Osteocyte (in vitro differentiated cells): ENCODE results near the gene CRTC1. TPM values are rescaled to one million over a fixed set of nuclear protein-coding genes. Genes with fewer than 3 reads are reported as not detected.

Source experiments
- DNase-seq: peaks from one replicate; pipeline ENCODE4 v3.0.0; 2021; ENCODE audit warnings: mixed read lengths; ENCODE audit not compliant: unreplicated experiment; ENCODE audit errors: extremely low spot score
- H3K27ac Mint-ChIP-seq: one replicate; pipeline ENCODE4 v1.8.0; 2021; ENCODE audit warnings: mild to moderate bottlenecking, mixed read lengths; ENCODE audit not compliant: unreplicated experiment
- H3K27me3 Mint-ChIP-seq: one replicate; pipeline ENCODE4 v1.8.0; 2021; ENCODE audit warnings: mixed read lengths; ENCODE audit not compliant: unreplicated experiment
- H3K36me3 Mint-ChIP-seq: one replicate; pipeline ENCODE4 v1.8.0; 2021; ENCODE audit warnings: mixed read lengths; ENCODE audit not compliant: unreplicated experiment
- H3K4me1 Mint-ChIP-seq: one replicate; pipeline ENCODE4 v1.8.0; 2021; ENCODE audit warnings: mixed read lengths; ENCODE audit not compliant: unreplicated experiment
- H3K4me3 Mint-ChIP-seq: one replicate; pipeline ENCODE4 v1.8.0; 2021; ENCODE audit warnings: mild to moderate bottlenecking, moderate library complexity, mixed read lengths; ENCODE audit not compliant: unreplicated experiment
- H3K9me3 Mint-ChIP-seq: one replicate; pipeline ENCODE4 v1.8.0; 2021; ENCODE audit warnings: mixed read lengths; ENCODE audit not compliant: unreplicated experiment
- CTCF ChIP-seq: fragments of 200-600 bp; sonication (generic); IDR thresholded peaks from 2 replicates; pipeline ENCODE4 v1.5.0; 2021; ENCODE audit warnings: antibody characterized with exemption, mild to moderate bottlenecking, moderate library complexity
- total RNA-seq: library from RNA; stranded (reverse); gene quantifications from 2 replicates; pipeline ENCODE4 v1.2.1, GENCODE V29; 2021

The CRTC1 gene
- total RNA-seq, 1 donor from 2014 or later = 25.7 TPM

- DNase-seq = no peak
- Mint-ChIP-seq H3K4me1 (peaks cover 6% of the 10 kb centered on the region), H3K36me3 (no peaks in the 10 kb centered on the region), H3K9me3 (no peaks in the 10 kb centered on the region), H3K4me3 (no peak overlapping the region), H3K27ac (no peak overlapping the region), H3K27me3 (no peaks in the 10 kb centered on the region)
- TF ChIP-seq CTCF = no peak
Observed at GRCh38 chr19:18778076-18778389, 94.6 kb downstream of the CRTC1 start.

DNA sequence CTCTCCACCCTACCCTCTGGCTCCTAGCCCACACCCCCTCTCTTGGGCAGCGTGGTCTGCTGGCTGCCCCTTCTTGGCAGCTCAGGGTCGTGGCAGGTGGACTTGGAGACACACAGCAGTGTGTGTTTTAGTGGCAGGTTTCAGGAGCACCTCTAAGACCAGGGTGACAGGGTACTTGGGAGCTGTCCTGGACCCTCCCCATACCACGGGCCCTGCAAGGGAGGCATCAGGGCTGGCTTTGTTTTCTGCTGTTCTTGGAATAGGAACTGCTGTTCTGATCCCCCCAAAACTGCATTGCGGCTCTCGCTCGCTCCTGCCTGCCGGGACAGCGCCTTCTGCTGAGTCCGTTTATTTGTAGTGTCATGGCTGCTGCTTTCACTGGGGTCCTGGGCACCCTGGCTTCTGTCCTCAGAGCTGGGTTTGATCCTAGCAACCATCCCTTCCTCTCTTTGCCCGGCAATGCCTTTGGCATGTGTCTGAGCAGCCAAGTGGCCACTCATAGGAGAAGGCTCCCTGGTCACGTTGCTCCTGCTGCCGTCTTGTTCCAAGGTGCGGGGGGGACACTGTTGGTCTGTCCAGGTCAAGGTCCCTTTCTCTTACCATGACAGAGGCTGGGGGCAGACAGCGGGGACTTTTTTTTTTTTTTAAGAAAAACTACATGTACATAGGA, 95.5 kb downstream of the CRTC1 start:
- no peak for DNase-seq
- TF ChIP-seq CTCF = no peak
- Mint-ChIP-seq H3K27me3 (no peaks in the 10 kb centered on the region), H3K4me3 (no peak overlapping the region), H3K36me3 (no peaks in the 10 kb centered on the region), H3K4me1 (peaks cover 6% of the 10 kb centered on the region), H3K27ac (no peak overlapping the region), H3K9me3 (no peaks in the 10 kb centered on the region)

GRCh38 chr19:18780081-18780480, 96.6 kb downstream of the CRTC1 start:
- no peak for DNase-seq
- Mint-ChIP-seq H3K27me3 (peaks cover 5% of the 10 kb centered on the region), H3K4me3 (no peak overlapping the region), H3K9me3 (no peaks in the 10 kb centered on the region), H3K4me1 (peaks cover 6% of the 10 kb centered on the region), H3K27ac (no peak overlapping the region), H3K36me3 (no peaks in the 10 kb centered on the region)
- no peak for TF ChIP-seq CTCF

DNA sequence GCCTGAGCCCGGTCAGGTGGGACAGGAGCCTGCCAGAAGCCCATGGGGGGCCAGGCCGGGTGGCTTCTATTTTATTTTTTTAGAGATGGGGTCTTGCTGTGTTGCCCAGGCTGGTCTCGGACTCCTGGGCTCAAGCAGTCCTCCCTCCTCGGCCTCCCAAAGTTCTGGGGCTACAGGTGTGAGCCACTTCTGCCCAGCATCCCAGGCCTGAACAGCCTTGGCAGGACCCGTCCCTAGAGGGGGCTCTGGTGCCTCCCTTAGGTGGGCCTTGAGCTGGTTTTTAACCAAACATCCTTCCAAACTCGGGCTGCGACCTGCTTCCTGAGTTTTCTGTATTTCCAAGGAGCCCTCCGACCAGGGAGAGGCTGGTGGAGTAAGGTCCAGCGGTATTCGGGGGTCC, 97.2 kb downstream of the CRTC1 start:
- no peak for TF ChIP-seq CTCF
- peaks cover 9% of the 10 kb centered on the region for H3K27me3 Mint-ChIP-seq
- H3K9me3 Mint-ChIP-seq = no peaks in the 10 kb centered on the region
- no peaks in the 10 kb centered on the region for H3K36me3 Mint-ChIP-seq
- H3K4me1 Mint-ChIP-seq = peaks cover 9% of the 10 kb centered on the region
- no peak for DNase-seq
- no peak overlapping the region for H3K27ac Mint-ChIP-seq
- H3K4me3 Mint-ChIP-seq = no peak overlapping the region

DNA sequence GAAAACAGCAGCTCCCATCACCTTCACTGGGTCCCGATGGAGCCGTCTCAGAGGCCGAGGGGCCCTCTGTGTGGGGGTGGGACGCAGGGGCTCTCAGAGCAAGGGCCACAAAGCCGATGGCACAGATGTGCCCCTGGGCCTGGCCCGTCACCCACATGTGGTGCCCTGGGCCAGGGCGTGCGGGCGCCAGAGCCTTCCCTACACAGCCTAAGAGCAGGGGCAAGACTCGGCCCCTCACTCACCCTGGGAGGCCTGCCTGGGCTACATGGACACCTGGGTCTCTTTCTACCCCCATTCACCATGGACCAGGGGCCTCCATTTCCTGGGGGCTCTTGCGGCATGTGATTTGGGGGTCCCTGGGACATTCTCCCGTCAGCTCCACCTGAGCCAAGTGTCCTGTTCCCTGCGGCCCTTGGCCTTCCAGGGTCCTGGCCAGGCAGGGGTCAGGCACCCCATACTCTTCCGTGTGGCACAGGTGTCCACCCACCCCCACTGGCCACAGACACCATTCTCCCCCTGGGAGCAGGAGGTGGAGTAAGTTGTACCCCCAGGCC, 97.6 kb downstream of the CRTC1 start:
- Mint-ChIP-seq H3K27me3 (peaks cover 12% of the 10 kb centered on the region), H3K9me3 (no peaks in the 10 kb centered on the region), H3K27ac (no peak overlapping the region), H3K4me3 (no peak overlapping the region), H3K36me3 (no peaks in the 10 kb centered on the region), H3K4me1 (peaks cover 7% of the 10 kb centered on the region)
- no peak for TF ChIP-seq CTCF
- no peak for DNase-seq
